HG02870 (cell line): ENCODE data around the gene HOXB8.

Experiments used
- ATAC-seq: cut with Tn5 transposase; IDR thresholded peaks from one replicate; pipeline ENCODE4 v1.9.1; 2021; ENCODE audit warnings: mild to moderate bottlenecking, moderate library complexity; ENCODE audit not compliant: unreplicated experiment

The HOXB8 gene

GRCh38 chr17:48569674-48570324 lies 45.3 kb downstream of the HOXB8 start:
- no peak for ATAC-seq

- ATAC-seq, result no peak
Observed at GRCh38 chr17:48569240-48569582, 45.9 kb downstream of the HOXB8 start.

GRCh38 chr17:48568499-48569239 lies 46.4 kb downstream of the HOXB8 start:
- no peak for ATAC-seq

- ATAC-seq, result no peak
Observed at GRCh38 chr17:48567646-48568354, 47.3 kb downstream of the HOXB8 start.

- ATAC-seq, result no peak
Observed at GRCh38 chr17:48567209-48567608, 47.9 kb downstream of the HOXB8 start.

GRCh38 chr17:48566717-48567116 lies 48.4 kb downstream of the HOXB8 start:
- ATAC-seq, result no peak

GRCh38 chr17:48565925-48566710 lies 49.0 kb downstream of the HOXB8 start:
- no peak for ATAC-seq

- ATAC-seq, result no peak
Observed at GRCh38 chr17:48565022-48565554, 50.0 kb downstream of the HOXB8 start.

GRCh38 chr17:48564188-48565021 lies 50.7 kb downstream of the HOXB8 start:
- ATAC-seq, result no peak

- ATAC-seq, result no peak
Observed at GRCh38 chr17:48563867-48564187, 51.3 kb downstream of the HOXB8 start.

GRCh38 chr17:48563385-48563838 lies 51.7 kb downstream of the HOXB8 start:
- ATAC-seq, result no peak

- no peak for ATAC-seq
Observed at GRCh38 chr17:48562934-48563333, 52.2 kb downstream of the HOXB8 start.
